WTC11 (cell line): Measurements from ENCODE around the gene NCKAP5L. TPM values are rescaled to one million over a fixed set of nuclear protein-coding genes. Genes with fewer than 3 reads are reported as not detected.

Experiments
- ATAC-seq: fragments of 200-7000 bp; cut with Tn5 transposase; 2 replicates; pipeline ENCODE4 v1.10.0; 2021; ENCODE audit warnings: mild to moderate bottlenecking, moderate library complexity
- CTCF ChIA-PET: fragments of 300-600 bp; sonication (Branson Sonifier 250); formaldehyde crosslinking; loops from one replicate; lab custom pipeline; 2021; ENCODE audit warnings: antibody characterized with exemption; lab: Charles Lee
- POLR2A ChIA-PET: fragments of 350-600 bp; sonication (Branson Sonifier 250); formaldehyde crosslinking; loops from one replicate; lab custom pipeline; 2021; ENCODE audit warnings: antibody characterized with exemption; lab: Charles Lee
- DNase-seq: peaks from one replicate; pipeline ENCODE4 v3.0.0; 2021; ENCODE audit warnings: low spot score
- H3K27ac Mint-ChIP-seq: 2 replicates; pipeline ENCODE4 v1.8.0; 2021; ENCODE audit warnings: mixed read lengths
- H3K27me3 Mint-ChIP-seq: 2 replicates; pipeline ENCODE4 v1.8.0; 2021; ENCODE audit warnings: low read depth, mild to moderate bottlenecking, moderate library complexity, mixed read lengths
- H3K36me3 Mint-ChIP-seq: 2 replicates; pipeline ENCODE4 v1.8.0; 2021; ENCODE audit warnings: mixed read lengths
- H3K4me1 Mint-ChIP-seq: 2 replicates; pipeline ENCODE4 v1.8.0; 2022; ENCODE audit warnings: mixed read lengths
- H3K4me3 Mint-ChIP-seq: 2 replicates; pipeline ENCODE4 v1.8.0; 2021; ENCODE audit warnings: mild to moderate bottlenecking, moderate library complexity, mixed read lengths
- H3K9me3 Mint-ChIP-seq: 2 replicates; pipeline ENCODE4 v1.8.0; 2021; ENCODE audit warnings: mixed read lengths
- FOXJ3 ChIP-seq: sonication (generic); formaldehyde crosslinking; IDR thresholded peaks from 2 replicates; pipeline ENCODE4 v1.9.0; 2021; ENCODE audit warnings: missing genetic modification reagents, mild to moderate bottlenecking, borderline replicate concordance
- FOXP1 ChIP-seq: sonication (generic); formaldehyde crosslinking; IDR thresholded peaks from 2 replicates; pipeline ENCODE4 v1.8.0; 2022; ENCODE audit warnings: missing genetic modification reagents, mild to moderate bottlenecking, moderate library complexity, borderline replicate concordance
- GTF2I ChIP-seq: fragments of 250-450 bp; sonication (Bioruptor Pico); conservative IDR thresholded peaks from 2 replicates; pipeline ENCODE4 v1.4.0; 2021; ENCODE audit warnings: mild to moderate bottlenecking
- HMGA2 ChIP-seq: fragments of 250-450 bp; sonication (Bioruptor Pico); IDR thresholded peaks from 2 replicates; pipeline ENCODE4 v1.4.0; 2021; ENCODE audit warnings: mild to moderate bottlenecking, moderate library complexity
- HMGXB4 ChIP-seq: sonication (generic); formaldehyde crosslinking; IDR thresholded peaks from 2 replicates; pipeline ENCODE4 v1.8.1; 2023; ENCODE audit warnings: mild to moderate bottlenecking, moderate library complexity, missing genetic modification reagents
- IRF2 ChIP-seq: sonication (generic); formaldehyde crosslinking; IDR thresholded peaks from 2 replicates; pipeline ENCODE4 v1.8.0; 2022; ENCODE audit warnings: low read depth, missing genetic modification reagents, borderline replicate concordance
- MXD4 ChIP-seq: fragments of 250-450 bp; sonication (Bioruptor Pico); IDR thresholded peaks from 2 replicates; pipeline ENCODE4 v1.8.0; 2021; ENCODE audit warnings: mild to moderate bottlenecking, moderate library complexity, borderline replicate concordance
- NFE2L1 ChIP-seq: sonication (generic); formaldehyde crosslinking; IDR thresholded peaks from 2 replicates; pipeline ENCODE4 v1.8.1; 2023; ENCODE audit warnings: missing genetic modification reagents
- OVOL2 ChIP-seq: fragments of 250-450 bp; sonication (Bioruptor Pico); IDR thresholded peaks from 2 replicates; pipeline ENCODE4 v1.9.0; 2021; ENCODE audit warnings: mild to moderate bottlenecking, borderline replicate concordance
- SP1 ChIP-seq: sonication (generic); formaldehyde crosslinking; conservative IDR thresholded peaks from 2 replicates; pipeline ENCODE4 v1.8.1; 2022; ENCODE audit warnings: missing genetic modification reagents
- TEAD4 ChIP-seq: sonication (generic); formaldehyde crosslinking; IDR thresholded peaks from 2 replicates; pipeline ENCODE4 v1.8.0; 2022; ENCODE audit warnings: mild to moderate bottlenecking, missing genetic modification reagents
- ZBTB21 ChIP-seq: sonication (generic); formaldehyde crosslinking; IDR thresholded peaks from 2 replicates; pipeline ENCODE4 v1.8.1; 2023; ENCODE audit warnings: mild to moderate bottlenecking, missing genetic modification reagents, borderline replicate concordance
- ZNF416 ChIP-seq: fragments of 250-450 bp; sonication (Bioruptor Pico); IDR thresholded peaks from 2 replicates; pipeline ENCODE4 v1.9.0; 2021; ENCODE audit warnings: mild to moderate bottlenecking, inconsistent platforms
- total RNA-seq: library from RNA; stranded (reverse); gene quantifications from 3 replicates; pipeline ENCODE4 v1.2.3, GENCODE V29; 2021
- TF ChIP-seq, protein P1 (sequence below): sonication (generic); formaldehyde crosslinking; IDR thresholded peaks from 2 replicates; pipeline ENCODE4 v1.8.0; 2023; ENCODE audit warnings: missing genetic modification reagents, mild to moderate bottlenecking, borderline replicate concordance
- TF ChIP-seq, protein P2 (sequence below): sonication (generic); formaldehyde crosslinking; IDR thresholded peaks from 2 replicates; pipeline ENCODE4 v1.8.0; 2022; ENCODE audit warnings: missing genetic modification reagents

Gene NCKAP5L
- total RNA-seq, 1 experiment from 2014 or later = 27.8 TPM

- ChIA-PET POLR2A (no interaction called here), CTCF (interaction anchor here (0.6 to 2.0 kb wide), 5 partner anchors 9 to 133 kb away, joined by 3 to 6 read pairs (median 4); partner anchors contain the start of gene TMBIM6)
- Mint-ChIP-seq H3K4me1 (no peaks in the 10 kb centered on the region), H3K36me3 (peaks cover 17% of the 10 kb centered on the region), H3K27ac (no peak overlapping the region; the same call in 1 of the 2 replicates), H3K9me3 (peaks cover 17% of the 10 kb centered on the region), H3K4me3 (no peak overlapping the region), H3K27me3 (no peaks in the 10 kb centered on the region; the same call in 1 of the 2 replicates)
- no peak for DNase-seq
- TF ChIP-seq ZNF416 (CRISPR knock-in tag) (no peak), ZBTB21 (CRISPR knock-in tag) (no peak), GTF2I (CRISPR knock-in tag) (no peak)
- no peak for ATAC-seq
These were observed 46.1 kb upstream of the NCKAP5L start for GRCh38 chr12:49874142-49874897.

- DNase-seq (no peak), ATAC-seq (no peak)
- CTCF ChIA-PET = interaction anchor here (0.6 to 9.5 kb wide), 6 partner anchors 10 to 132 kb away, joined by 3 to 99 read pairs (median 4); partner anchors contain the start of gene TMBIM6
- Mint-ChIP-seq H3K36me3 (peaks cover 8% of the 10 kb centered on the region), H3K27ac (no peak overlapping the region), H3K9me3 (peaks cover 9% of the 10 kb centered on the region), H3K4me1 (no peaks in the 10 kb centered on the region), H3K4me3 (no peak overlapping the region)
- POLR2A ChIA-PET = no interaction called here
- TF ChIP-seq SP1 (CRISPR knock-in tag) (no peak), HMGXB4 (no peak), FOXJ3 (CRISPR knock-in tag) (no peak), FOXP1 (no peak)
- TF ChIP-seq, all 79 proteins: peak for 0
- no peaks in the 10 kb centered on the region; the same call in 1 of the 2 replicates for H3K27me3 Mint-ChIP-seq
These were observed 45.2 kb upstream of the NCKAP5L start for GRCh38 chr12:49873361-49873934.

- ChIA-PET POLR2A (no interaction called here), CTCF (interaction anchor here (1.0 to 9.5 kb wide), 4 partner anchors 29 to 94 kb away, joined by 3 to 99 read pairs (median 4); no protein-coding TSS in a partner anchor)
- no peak for TF ChIP-seq HMGXB4
- Mint-ChIP-seq H3K27me3 (no peaks in the 10 kb centered on the region; the same call in 1 of the 2 replicates), H3K4me3 (no peak overlapping the region), H3K9me3 (peaks cover 2% of the 10 kb centered on the region), H3K27ac (no peak overlapping the region), H3K4me1 (peaks cover 1% of the 10 kb centered on the region; the same call in 1 of the 2 replicates), H3K36me3 (peaks cover 2% of the 10 kb centered on the region)
- DNase-seq (no peak), ATAC-seq (no peak)
These were observed 44.6 kb upstream of the NCKAP5L start for GRCh38 chr12:49872781-49873181.

DNA sequence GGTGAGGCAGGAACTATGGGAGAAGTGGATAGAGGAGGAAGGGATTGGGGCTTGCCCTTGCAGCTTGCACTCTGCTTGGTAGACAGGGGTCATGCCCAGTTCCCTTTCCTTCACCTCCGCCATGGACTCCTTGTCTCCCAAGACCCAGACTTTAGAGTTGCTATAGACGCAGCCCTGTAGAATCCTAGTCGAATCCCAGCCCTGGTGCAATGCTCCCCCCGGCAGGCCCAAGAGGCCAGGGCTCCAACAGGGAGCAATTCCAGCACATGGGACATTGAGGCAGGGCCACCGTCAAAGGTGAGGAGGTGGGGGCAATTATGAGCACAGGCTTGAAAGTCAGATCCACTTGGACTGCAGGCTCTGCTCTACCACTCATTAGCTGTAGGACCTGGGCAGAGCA, 44.2 kb upstream of the NCKAP5L start:
- CTCF ChIA-PET = interaction anchor here (1.0 to 9.5 kb wide), 4 partner anchors 30 to 94 kb away, joined by 3 to 99 read pairs (median 4); no protein-coding TSS in a partner anchor
- Mint-ChIP-seq H3K36me3 (no peaks in the 10 kb centered on the region), H3K27me3 (no peaks in the 10 kb centered on the region; the same call in 1 of the 2 replicates), H3K27ac (no peak overlapping the region), H3K9me3 (no peaks in the 10 kb centered on the region), H3K4me1 (peaks cover 3% of the 10 kb centered on the region; the same call in 1 of the 2 replicates), H3K4me3 (no peak overlapping the region)
- DNase-seq (no peak), ATAC-seq (no peak)
- POLR2A ChIA-PET = no interaction called here
- TF ChIP-seq, protein P1, sequence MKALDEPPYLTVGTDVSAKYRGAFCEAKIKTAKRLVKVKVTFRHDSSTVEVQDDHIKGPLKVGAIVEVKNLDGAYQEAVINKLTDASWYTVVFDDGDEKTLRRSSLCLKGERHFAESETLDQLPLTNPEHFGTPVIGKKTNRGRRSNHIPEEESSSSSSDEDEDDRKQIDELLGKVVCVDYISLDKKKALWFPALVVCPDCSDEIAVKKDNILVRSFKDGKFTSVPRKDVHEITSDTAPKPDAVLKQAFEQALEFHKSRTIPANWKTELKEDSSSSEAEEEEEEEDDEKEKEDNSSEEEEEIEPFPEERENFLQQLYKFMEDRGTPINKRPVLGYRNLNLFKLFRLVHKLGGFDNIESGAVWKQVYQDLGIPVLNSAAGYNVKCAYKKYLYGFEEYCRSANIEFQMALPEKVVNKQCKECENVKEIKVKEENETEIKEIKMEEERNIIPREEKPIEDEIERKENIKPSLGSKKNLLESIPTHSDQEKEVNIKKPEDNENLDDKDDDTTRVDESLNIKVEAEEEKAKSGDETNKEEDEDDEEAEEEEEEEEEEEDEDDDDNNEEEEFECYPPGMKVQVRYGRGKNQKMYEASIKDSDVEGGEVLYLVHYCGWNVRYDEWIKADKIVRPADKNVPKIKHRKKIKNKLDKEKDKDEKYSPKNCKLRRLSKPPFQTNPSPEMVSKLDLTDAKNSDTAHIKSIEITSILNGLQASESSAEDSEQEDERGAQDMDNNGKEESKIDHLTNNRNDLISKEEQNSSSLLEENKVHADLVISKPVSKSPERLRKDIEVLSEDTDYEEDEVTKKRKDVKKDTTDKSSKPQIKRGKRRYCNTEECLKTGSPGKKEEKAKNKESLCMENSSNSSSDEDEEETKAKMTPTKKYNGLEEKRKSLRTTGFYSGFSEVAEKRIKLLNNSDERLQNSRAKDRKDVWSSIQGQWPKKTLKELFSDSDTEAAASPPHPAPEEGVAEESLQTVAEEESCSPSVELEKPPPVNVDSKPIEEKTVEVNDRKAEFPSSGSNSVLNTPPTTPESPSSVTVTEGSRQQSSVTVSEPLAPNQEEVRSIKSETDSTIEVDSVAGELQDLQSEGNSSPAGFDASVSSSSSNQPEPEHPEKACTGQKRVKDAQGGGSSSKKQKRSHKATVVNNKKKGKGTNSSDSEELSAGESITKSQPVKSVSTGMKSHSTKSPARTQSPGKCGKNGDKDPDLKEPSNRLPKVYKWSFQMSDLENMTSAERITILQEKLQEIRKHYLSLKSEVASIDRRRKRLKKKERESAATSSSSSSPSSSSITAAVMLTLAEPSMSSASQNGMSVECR (CRISPR knock-in tag) = no peak
- TF ChIP-seq ZBTB21 (CRISPR knock-in tag) (no peak), TEAD4 (CRISPR knock-in tag) (no peak), NFE2L1 (no peak), OVOL2 (CRISPR knock-in tag) (no peak), MXD4 (CRISPR knock-in tag) (no peak), HMGA2 (CRISPR knock-in tag) (no peak), IRF2 (CRISPR knock-in tag) (no peak)
- TF ChIP-seq, protein P2, sequence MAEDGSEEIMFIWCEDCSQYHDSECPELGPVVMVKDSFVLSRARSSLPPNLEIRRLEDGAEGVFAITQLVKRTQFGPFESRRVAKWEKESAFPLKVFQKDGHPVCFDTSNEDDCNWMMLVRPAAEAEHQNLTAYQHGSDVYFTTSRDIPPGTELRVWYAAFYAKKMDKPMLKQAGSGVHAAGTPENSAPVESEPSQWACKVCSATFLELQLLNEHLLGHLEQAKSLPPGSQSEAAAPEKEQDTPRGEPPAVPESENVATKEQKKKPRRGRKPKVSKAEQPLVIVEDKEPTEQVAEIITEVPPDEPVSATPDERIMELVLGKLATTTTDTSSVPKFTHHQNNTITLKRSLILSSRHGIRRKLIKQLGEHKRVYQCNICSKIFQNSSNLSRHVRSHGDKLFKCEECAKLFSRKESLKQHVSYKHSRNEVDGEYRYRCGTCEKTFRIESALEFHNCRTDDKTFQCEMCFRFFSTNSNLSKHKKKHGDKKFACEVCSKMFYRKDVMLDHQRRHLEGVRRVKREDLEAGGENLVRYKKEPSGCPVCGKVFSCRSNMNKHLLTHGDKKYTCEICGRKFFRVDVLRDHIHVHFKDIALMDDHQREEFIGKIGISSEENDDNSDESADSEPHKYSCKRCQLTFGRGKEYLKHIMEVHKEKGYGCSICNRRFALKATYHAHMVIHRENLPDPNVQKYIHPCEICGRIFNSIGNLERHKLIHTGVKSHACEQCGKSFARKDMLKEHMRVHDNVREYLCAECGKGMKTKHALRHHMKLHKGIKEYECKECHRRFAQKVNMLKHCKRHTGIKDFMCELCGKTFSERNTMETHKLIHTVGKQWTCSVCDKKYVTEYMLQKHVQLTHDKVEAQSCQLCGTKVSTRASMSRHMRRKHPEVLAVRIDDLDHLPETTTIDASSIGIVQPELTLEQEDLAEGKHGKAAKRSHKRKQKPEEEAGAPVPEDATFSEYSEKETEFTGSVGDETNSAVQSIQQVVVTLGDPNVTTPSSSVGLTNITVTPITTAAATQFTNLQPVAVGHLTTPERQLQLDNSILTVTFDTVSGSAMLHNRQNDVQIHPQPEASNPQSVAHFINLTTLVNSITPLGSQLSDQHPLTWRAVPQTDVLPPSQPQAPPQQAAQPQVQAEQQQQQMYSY (CRISPR knock-in tag) = no peak
